ENCODE results near the gene NLGN2. TPM values are rescaled to one million over a fixed set of nuclear protein-coding genes. Genes with fewer than 3 reads are reported as not detected.

Gene NLGN2
- polyA plus RNA-seq, 1 donor from 2014 or later = 13.8 TPM

GRCh38 chr17:7396147-7396546, 11.5 kb upstream of the NLGN2 start:
- no peaks in the 10 kb centered on the region for H3F3A ChIP-seq (ENCODE audit: insufficient read depth, low read length, poor library complexity, severe bottlenecking)
- no peaks in the 10 kb centered on the region for H3K9me3 ChIP-seq (ENCODE audit: low read length)
- H3K79me2 ChIP-seq (replicated peaks; ENCODE audit: insufficient read depth, low read length) = no peaks in the 10 kb centered on the region
- no peak overlapping the region for H3K4me3 ChIP-seq (ENCODE audit: low read length)
- H4K20me1 ChIP-seq (ENCODE audit: insufficient read depth) = no peaks in the 10 kb centered on the region
- no peaks in the 10 kb centered on the region for H3K27me3 ChIP-seq (ENCODE audit: insufficient read depth, low read depth, low read length)
- no peak overlapping the region for H2AFZ ChIP-seq (ENCODE audit: low read depth, low read length)
- TF ChIP-seq EP300 (conservative IDR thresholded peaks at IDR 0.05; ENCODE audit: poor library complexity, severe bottlenecking) = no peak
- TF ChIP-seq EZH2 (IDR thresholded peaks at IDR 0.05; ENCODE audit: borderline replicate concordance, insufficient read depth, low read length, poor library complexity, severe bottlenecking) = no peak
- TF ChIP-seq POLR2AphosphoS5 (IDR thresholded peaks at IDR 0.05) = no peak
- TF ChIP-seq TAF1 (IDR thresholded peaks at IDR 0.05; ENCODE audit: low read depth) = no peak
- no peak for TF ChIP-seq MXI1 (conservative IDR thresholded peaks at IDR 0.05; ENCODE audit: poor library complexity, severe bottlenecking)
- no peak for TF ChIP-seq REST (IDR thresholded peaks at IDR 0.05; ENCODE audit: borderline replicate concordance)
- TF ChIP-seq CTCF (IDR thresholded peaks at IDR 0.05; ENCODE audit: poor library complexity, severe bottlenecking) = no peak
- H3K27ac ChIP-seq (ENCODE audit: low read length) = no peak overlapping the region
- H3K9me2 ChIP-seq (ENCODE audit: insufficient read depth, low read length) = no peaks in the 10 kb centered on the region
- no peaks in the 10 kb centered on the region for H3K36me3 ChIP-seq (ENCODE audit: insufficient read depth, low read length)
- no peak overlapping the region for H3K4me2 ChIP-seq (ENCODE audit: low read length)
- no peak overlapping the region for H3K9ac ChIP-seq (ENCODE audit: low read length)

- no peak overlapping the region for H3K9ac ChIP-seq (ENCODE audit: low read length)
- TF ChIP-seq MXI1 (conservative IDR thresholded peaks at IDR 0.05; ENCODE audit: poor library complexity, severe bottlenecking) = no peak
- TF ChIP-seq EP300 (conservative IDR thresholded peaks at IDR 0.05; ENCODE audit: poor library complexity, severe bottlenecking) = no peak
- no peak for TF ChIP-seq CTCF (IDR thresholded peaks at IDR 0.05; ENCODE audit: poor library complexity, severe bottlenecking)
- no peak for TF ChIP-seq EZH2 (IDR thresholded peaks at IDR 0.05; ENCODE audit: borderline replicate concordance, insufficient read depth, low read length, poor library complexity, severe bottlenecking)
- TF ChIP-seq REST (IDR thresholded peaks at IDR 0.05; ENCODE audit: borderline replicate concordance) = no peak
- TF ChIP-seq RAD21 (conservative IDR thresholded peaks at IDR 0.05) = no peak
- no peak for TF ChIP-seq SMC3 (conservative IDR thresholded peaks at IDR 0.05; ENCODE audit: poor library complexity)
- no peak for TF ChIP-seq POLR2AphosphoS5 (IDR thresholded peaks at IDR 0.05)
- no peak for TF ChIP-seq TAF1 (IDR thresholded peaks at IDR 0.05; ENCODE audit: low read depth)
Observed at GRCh38 chr17:7398612-7399011, 9.0 kb upstream of the NLGN2 start.

More at GRCh38 chr17:7398612-7399011, 9.0 kb upstream of the NLGN2 start:
- Histone ChIP-seq H3K27ac (ENCODE audit: low read length) (no peak overlapping the region), H3K79me2 (replicated peaks; ENCODE audit: insufficient read depth, low read length) (peaks cover 3% of the 10 kb centered on the region), H2AFZ (ENCODE audit: low read depth, low read length) (no peak overlapping the region), H3K9me3 (ENCODE audit: low read length) (no peaks in the 10 kb centered on the region), H3K9me2 (ENCODE audit: insufficient read depth, low read length) (no peaks in the 10 kb centered on the region), H4K20me1 (ENCODE audit: insufficient read depth) (no peaks in the 10 kb centered on the region), H3K4me2 (ENCODE audit: low read length) (no peak overlapping the region), H3K4me3 (ENCODE audit: low read length) (no peak overlapping the region), H3F3A (ENCODE audit: insufficient read depth, low read length, poor library complexity, severe bottlenecking) (peaks cover 5% of the 10 kb centered on the region), H3K36me3 (ENCODE audit: insufficient read depth, low read length) (no peaks in the 10 kb centered on the region), H3K27me3 (ENCODE audit: insufficient read depth, low read depth, low read length) (no peaks in the 10 kb centered on the region)
